NK-92 treated with Interleukin-12 subunit alpha and Interleukin-12 subunit beta, amount 100 ng/mL, for 24 hours (cell line): ENCODE measurements around the gene SPECC1.
"Not testable (repeated sequence)": the region's sequence is repeated elsewhere in the genome, so short reads cannot be mapped to it uniquely, and the experiment has no call there.

Source experiments
- DNase-seq: peaks from one replicate; lab custom pipeline; 2025; lab: John Stamatoyannopoulos, UW

The SPECC1 gene

GRCh38 chr17:20315311-20315710 lies 306.2 kb downstream of the SPECC1 start:
- no peak for DNase-seq

GRCh38 chr17:20315821-20316220 lies 306.7 kb downstream of the SPECC1 start:
- DNase-seq = no peak

GRCh38 chr17:20320535-20321229 lies 311.5 kb downstream of the SPECC1 start:
- not testable (repeated sequence) for DNase-seq

GRCh38 chr17:20321357-20321756 lies 312.2 kb downstream of the SPECC1 start:
- not testable (repeated sequence) for DNase-seq

- not testable (repeated sequence) for DNase-seq
These were observed 318.6 kb downstream of the SPECC1 start for GRCh38 chr17:20327739-20328138.

GRCh38 chr17:20351405-20351804 lies 342.2 kb downstream of the SPECC1 start:
- not testable (repeated sequence) for DNase-seq

GRCh38 chr17:20352567-20352966 lies 343.4 kb downstream of the SPECC1 start:
- DNase-seq = not testable (repeated sequence)

- not testable (repeated sequence) for DNase-seq
These were observed 354.7 kb downstream of the SPECC1 start for GRCh38 chr17:20363846-20364245.
